SK-N-SH treated with all-trans-retinoic acid at 6 μM for 48 hours (cell line): Measurements from ENCODE around the gene TMEM132C.

ENCODE experiments used
- ARNTL ChIP-seq: fragments of 450-650 bp; formaldehyde crosslinking; IDR thresholded peaks from 2 replicates; pipeline ENCODE4 v1.5.0; 2020; ENCODE audit warnings: low read depth, mild to moderate bottlenecking, moderate library complexity, borderline replicate concordance
- BACH2 ChIP-seq: fragments of 250-450 bp; sonication (Bioruptor Pico); IDR thresholded peaks from 2 replicates; pipeline ENCODE4 v1.9.0; 2021; ENCODE audit warnings: mild to moderate bottlenecking, borderline replicate concordance
- GLIS3 ChIP-seq: fragments of 250-450 bp; sonication (Bioruptor Pico); IDR thresholded peaks from 2 replicates; pipeline ENCODE4 v1.5.0; 2020; ENCODE audit warnings: mild to moderate bottlenecking, moderate library complexity
- ISL1 ChIP-seq: fragments of 250-450 bp; sonication (Bioruptor Pico); IDR thresholded peaks from 2 replicates; pipeline ENCODE4 v2.1.2; 2022; ENCODE audit warnings: mild to moderate bottlenecking, moderate library complexity
- OSR1 ChIP-seq: fragments of 250-450 bp; sonication (Bioruptor Pico); IDR thresholded peaks from 2 replicates; pipeline ENCODE4 v1.8.0; 2022; ENCODE audit warnings: moderate library complexity, mild to moderate bottlenecking, inconsistent platforms
- PPARA ChIP-seq: fragments of 250-450 bp; sonication (Bioruptor Pico); IDR thresholded peaks from 2 replicates; pipeline ENCODE4 v1.5.0; 2020; ENCODE audit warnings: mild to moderate bottlenecking, borderline replicate concordance
- RARB ChIP-seq: fragments of 250-450 bp; sonication (Bioruptor Pico); IDR thresholded peaks from 2 replicates; pipeline ENCODE4 v1.8.0; 2021; ENCODE audit warnings: mild to moderate bottlenecking, moderate library complexity
- ZFP30 ChIP-seq: fragments of 450-650 bp; formaldehyde crosslinking; IDR thresholded peaks from 2 replicates; pipeline ENCODE4 v1.5.0; 2022; ENCODE audit warnings: mild to moderate bottlenecking, moderate library complexity
- ZNF565 ChIP-seq: fragments of 450-650 bp; formaldehyde crosslinking; conservative IDR thresholded peaks from 2 replicates; pipeline ENCODE4 v1.5.0; 2020; ENCODE audit warnings: low read depth, mild to moderate bottlenecking, moderate library complexity
- TF ChIP-seq, protein P1 (sequence below): fragments of 250-450 bp; sonication (Bioruptor Pico); IDR thresholded peaks from 2 replicates; pipeline ENCODE4 v1.5.1; 2020; ENCODE audit warnings: low read depth, mild to moderate bottlenecking, moderate library complexity
- TF ChIP-seq, protein P2 (sequence below): fragments of 250-450 bp; sonication (Bioruptor Pico); IDR thresholded peaks from 2 replicates; pipeline ENCODE4 v1.8.0; 2021; ENCODE audit warnings: low read depth, mild to moderate bottlenecking, moderate library complexity, borderline replicate concordance
- TF ChIP-seq, protein P3 (sequence below): fragments of 250-450 bp; sonication (Bioruptor Pico); IDR thresholded peaks from 2 replicates; pipeline ENCODE4 v1.5.1; 2021; ENCODE audit warnings: mild to moderate bottlenecking, moderate library complexity
- TF ChIP-seq, protein P4 (sequence below): fragments of 250-450 bp; sonication (Bioruptor Pico); IDR thresholded peaks from 2 replicates; pipeline ENCODE4 v1.5.0; 2020; ENCODE audit warnings: mild to moderate bottlenecking, moderate library complexity
- TF ChIP-seq, protein P5 (sequence below): fragments of 250-450 bp; sonication (Bioruptor Pico); IDR thresholded peaks from 2 replicates; pipeline ENCODE4 v1.8.0; 2020; ENCODE audit warnings: mild to moderate bottlenecking, moderate library complexity, borderline replicate concordance

DNA sequence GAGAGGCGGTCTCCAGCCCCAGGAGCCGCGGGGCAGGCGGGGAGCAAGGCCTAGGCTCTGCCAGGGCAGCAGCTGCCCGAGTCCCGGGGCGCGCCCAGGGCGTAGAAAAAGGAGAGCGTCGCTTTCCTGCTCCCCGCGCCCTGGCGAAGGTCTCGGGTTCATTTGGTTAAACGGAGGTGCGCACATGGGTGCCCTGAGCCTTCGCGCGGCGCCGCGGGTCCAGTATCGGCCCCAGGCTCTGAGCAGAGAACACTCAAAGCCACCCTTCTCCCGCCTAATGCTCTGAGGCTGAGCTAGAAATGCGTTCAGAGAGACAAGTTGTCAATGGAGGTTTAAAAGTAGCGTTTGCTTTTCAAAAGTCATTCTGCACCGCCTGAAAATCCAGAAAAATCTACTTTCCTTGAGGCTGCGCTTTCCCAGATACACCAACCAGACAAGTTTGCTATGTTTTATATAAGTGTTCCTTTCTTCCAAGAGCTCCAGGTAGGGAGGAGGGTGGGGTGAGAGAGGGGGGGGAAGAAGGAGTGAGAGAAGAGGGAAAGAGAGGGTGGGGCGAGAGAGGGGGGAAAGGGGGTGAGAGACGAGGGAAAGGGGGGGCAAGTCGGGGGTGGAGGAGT is 1.5 kb downstream of the TMEM132C start:
- TF ChIP-seq, protein P1, sequence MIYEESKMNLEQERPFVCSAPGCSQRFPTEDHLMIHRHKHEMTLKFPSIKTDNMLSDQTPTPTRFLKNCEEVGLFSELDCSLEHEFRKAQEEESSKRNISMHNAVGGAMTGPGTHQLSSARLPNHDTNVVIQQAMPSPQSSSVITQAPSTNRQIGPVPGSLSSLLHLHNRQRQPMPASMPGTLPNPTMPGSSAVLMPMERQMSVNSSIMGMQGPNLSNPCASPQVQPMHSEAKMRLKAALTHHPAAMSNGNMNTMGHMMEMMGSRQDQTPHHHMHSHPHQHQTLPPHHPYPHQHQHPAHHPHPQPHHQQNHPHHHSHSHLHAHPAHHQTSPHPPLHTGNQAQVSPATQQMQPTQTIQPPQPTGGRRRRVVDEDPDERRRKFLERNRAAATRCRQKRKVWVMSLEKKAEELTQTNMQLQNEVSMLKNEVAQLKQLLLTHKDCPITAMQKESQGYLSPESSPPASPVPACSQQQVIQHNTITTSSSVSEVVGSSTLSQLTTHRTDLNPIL (CRISPR knock-in tag) = no peak
- TF ChIP-seq, protein P2, sequence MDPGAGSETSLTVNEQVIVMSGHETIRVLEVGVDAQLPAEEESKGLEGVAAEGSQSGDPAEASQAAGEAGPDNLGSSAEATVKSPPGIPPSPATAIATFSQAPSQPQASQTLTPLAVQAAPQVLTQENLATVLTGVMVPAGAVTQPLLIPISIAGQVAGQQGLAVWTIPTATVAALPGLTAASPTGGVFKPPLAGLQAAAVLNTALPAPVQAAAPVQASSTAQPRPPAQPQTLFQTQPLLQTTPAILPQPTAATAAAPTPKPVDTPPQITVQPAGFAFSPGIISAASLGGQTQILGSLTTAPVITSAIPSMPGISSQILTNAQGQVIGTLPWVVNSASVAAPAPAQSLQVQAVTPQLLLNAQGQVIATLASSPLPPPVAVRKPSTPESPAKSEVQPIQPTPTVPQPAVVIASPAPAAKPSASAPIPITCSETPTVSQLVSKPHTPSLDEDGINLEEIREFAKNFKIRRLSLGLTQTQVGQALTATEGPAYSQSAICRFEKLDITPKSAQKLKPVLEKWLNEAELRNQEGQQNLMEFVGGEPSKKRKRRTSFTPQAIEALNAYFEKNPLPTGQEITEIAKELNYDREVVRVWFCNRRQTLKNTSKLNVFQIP (CRISPR knock-in tag) = no peak
- TF ChIP-seq, protein P3, sequence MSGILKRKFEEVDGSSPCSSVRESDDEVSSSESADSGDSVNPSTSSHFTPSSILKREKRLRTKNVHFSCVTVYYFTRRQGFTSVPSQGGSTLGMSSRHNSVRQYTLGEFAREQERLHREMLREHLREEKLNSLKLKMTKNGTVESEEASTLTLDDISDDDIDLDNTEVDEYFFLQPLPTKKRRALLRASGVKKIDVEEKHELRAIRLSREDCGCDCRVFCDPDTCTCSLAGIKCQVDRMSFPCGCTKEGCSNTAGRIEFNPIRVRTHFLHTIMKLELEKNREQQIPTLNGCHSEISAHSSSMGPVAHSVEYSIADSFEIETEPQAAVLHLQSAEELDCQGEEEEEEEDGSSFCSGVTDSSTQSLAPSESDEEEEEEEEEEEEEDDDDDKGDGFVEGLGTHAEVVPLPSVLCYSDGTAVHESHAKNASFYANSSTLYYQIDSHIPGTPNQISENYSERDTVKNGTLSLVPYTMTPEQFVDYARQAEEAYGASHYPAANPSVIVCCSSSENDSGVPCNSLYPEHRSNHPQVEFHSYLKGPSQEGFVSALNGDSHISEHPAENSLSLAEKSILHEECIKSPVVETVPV (CRISPR knock-in tag) = no peak
- TF ChIP-seq ISL1 (CRISPR knock-in tag) (no peak), RARB (no peak), ARNTL (CRISPR knock-in tag) (no peak), GLIS3 (CRISPR knock-in tag) (no peak), ZFP30 (CRISPR knock-in tag) (no peak), BACH2 (no peak), OSR1 (CRISPR knock-in tag) (no peak), ZNF565 (no peak), PPARA (CRISPR knock-in tag) (no peak)
- TF ChIP-seq, protein P4, sequence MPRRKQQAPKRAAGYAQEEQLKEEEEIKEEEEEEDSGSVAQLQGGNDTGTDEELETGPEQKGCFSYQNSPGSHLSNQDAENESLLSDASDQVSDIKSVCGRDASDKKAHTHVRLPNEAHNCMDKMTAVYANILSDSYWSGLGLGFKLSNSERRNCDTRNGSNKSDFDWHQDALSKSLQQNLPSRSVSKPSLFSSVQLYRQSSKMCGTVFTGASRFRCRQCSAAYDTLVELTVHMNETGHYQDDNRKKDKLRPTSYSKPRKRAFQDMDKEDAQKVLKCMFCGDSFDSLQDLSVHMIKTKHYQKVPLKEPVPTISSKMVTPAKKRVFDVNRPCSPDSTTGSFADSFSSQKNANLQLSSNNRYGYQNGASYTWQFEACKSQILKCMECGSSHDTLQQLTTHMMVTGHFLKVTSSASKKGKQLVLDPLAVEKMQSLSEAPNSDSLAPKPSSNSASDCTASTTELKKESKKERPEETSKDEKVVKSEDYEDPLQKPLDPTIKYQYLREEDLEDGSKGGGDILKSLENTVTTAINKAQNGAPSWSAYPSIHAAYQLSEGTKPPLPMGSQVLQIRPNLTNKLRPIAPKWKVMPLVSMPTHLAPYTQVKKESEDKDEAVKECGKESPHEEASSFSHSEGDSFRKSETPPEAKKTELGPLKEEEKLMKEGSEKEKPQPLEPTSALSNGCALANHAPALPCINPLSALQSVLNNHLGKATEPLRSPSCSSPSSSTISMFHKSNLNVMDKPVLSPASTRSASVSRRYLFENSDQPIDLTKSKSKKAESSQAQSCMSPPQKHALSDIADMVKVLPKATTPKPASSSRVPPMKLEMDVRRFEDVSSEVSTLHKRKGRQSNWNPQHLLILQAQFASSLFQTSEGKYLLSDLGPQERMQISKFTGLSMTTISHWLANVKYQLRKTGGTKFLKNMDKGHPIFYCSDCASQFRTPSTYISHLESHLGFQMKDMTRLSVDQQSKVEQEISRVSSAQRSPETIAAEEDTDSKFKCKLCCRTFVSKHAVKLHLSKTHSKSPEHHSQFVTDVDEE (CRISPR knock-in tag) = no peak
- TF ChIP-seq, protein P5, sequence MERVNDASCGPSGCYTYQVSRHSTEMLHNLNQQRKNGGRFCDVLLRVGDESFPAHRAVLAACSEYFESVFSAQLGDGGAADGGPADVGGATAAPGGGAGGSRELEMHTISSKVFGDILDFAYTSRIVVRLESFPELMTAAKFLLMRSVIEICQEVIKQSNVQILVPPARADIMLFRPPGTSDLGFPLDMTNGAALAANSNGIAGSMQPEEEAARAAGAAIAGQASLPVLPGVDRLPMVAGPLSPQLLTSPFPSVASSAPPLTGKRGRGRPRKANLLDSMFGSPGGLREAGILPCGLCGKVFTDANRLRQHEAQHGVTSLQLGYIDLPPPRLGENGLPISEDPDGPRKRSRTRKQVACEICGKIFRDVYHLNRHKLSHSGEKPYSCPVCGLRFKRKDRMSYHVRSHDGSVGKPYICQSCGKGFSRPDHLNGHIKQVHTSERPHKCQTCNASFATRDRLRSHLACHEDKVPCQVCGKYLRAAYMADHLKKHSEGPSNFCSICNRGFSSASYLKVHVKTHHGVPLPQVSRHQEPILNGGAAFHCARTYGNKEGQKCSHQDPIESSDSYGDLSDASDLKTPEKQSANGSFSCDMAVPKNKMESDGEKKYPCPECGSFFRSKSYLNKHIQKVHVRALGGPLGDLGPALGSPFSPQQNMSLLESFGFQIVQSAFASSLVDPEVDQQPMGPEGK (CRISPR knock-in tag) = no peak
